ENCODE measurements around the gene FOXF1.

The FOXF1 gene

DNA sequence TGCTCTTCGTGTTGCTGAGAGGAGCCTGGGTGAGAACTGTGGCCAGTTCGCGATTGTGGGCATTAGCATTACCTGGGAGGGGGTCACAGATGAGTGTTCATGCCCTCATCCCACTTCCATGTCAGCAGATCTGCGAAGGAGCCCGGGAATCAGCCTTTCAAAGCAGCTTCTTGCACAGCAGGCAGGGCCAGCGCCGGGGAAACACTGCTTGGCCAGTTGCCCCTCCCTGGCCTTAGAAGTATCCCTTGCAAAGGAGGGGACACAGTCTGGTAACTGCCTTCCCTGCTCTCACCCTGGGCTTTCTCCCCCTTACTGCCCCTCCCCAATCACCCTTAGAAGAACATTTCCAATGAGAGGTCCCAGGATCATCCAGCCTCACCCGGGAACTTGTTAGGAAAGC lies 42.8 kb upstream of the FOXF1 start:
- no peaks in the 10 kb centered on the region for H3K36me3 ChIP-seq (ENCODE audit: insufficient read depth, low read length)
- H3K4me3 ChIP-seq (ENCODE audit: low read depth in 1 of 2, low read length in 2 of 2) = no peak overlapping the region
- no peaks in the 10 kb centered on the region for H3K4me1 ChIP-seq (ENCODE audit: insufficient read depth, low read length)
- H3K27me3 ChIP-seq (ENCODE audit: insufficient read depth, low read length, poor library complexity) = no peaks in the 10 kb centered on the region
- peaks cover 8% of the 10 kb centered on the region for H3K9me3 ChIP-seq (ENCODE audit: insufficient read depth, low read length, severe bottlenecking)
- TF ChIP-seq EZH2 (IDR thresholded peaks at IDR 0.05; ENCODE audit: borderline replicate concordance, low read depth, low read length, severe bottlenecking) = no peak
- TF ChIP-seq, protein P1, sequence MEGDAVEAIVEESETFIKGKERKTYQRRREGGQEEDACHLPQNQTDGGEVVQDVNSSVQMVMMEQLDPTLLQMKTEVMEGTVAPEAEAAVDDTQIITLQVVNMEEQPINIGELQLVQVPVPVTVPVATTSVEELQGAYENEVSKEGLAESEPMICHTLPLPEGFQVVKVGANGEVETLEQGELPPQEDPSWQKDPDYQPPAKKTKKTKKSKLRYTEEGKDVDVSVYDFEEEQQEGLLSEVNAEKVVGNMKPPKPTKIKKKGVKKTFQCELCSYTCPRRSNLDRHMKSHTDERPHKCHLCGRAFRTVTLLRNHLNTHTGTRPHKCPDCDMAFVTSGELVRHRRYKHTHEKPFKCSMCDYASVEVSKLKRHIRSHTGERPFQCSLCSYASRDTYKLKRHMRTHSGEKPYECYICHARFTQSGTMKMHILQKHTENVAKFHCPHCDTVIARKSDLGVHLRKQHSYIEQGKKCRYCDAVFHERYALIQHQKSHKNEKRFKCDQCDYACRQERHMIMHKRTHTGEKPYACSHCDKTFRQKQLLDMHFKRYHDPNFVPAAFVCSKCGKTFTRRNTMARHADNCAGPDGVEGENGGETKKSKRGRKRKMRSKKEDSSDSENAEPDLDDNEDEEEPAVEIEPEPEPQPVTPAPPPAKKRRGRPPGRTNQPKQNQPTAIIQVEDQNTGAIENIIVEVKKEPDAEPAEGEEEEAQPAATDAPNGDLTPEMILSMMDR (IDR thresholded peaks at IDR 0.05; ENCODE audit: borderline replicate concordance, extremely low read depth, low read length, poor library complexity, severe bottlenecking) = no peak
- no peak overlapping the region for H3K9ac ChIP-seq (ENCODE audit: low read depth, low read length)
- no peak overlapping the region for H2AFZ ChIP-seq (ENCODE audit: low read depth, low read length)
- no peak overlapping the region for H3K27ac ChIP-seq (ENCODE audit: low read length)
- DNase-seq (no peak), ATAC-seq (ENCODE audit: insufficient read depth, low read depth) (no peak)
- no peak overlapping the region for H3K4me2 ChIP-seq (ENCODE audit: insufficient read depth, low read length)
- H3K79me2 ChIP-seq (ENCODE audit: insufficient read depth, low read length) = no peaks in the 10 kb centered on the region
- no peaks in the 10 kb centered on the region; the same call in 1 of the 2 replicates for H4K20me1 ChIP-seq (ENCODE audit: insufficient read depth, low read length)

DNA sequence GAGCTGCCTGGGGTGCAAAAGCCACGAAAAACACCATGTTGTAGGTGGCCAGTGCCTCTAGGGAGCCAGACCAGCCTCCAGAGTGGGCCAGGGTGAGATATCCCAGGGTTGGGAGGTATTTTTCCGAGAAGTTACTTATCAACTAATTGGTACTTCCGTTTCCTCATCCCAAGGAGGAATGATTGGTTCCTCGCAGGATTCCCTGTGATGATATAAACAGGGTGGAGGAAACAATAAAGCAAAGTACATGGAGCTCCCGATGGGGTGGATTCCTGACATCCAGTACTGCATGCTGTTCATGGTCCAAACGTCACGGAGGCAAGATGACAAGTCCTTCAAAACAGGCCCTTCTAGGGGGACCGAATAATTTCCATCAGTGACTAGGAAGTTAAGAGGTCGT lies 39.4 kb upstream of the FOXF1 start:
- no peaks in the 10 kb centered on the region; the same call in 1 of the 2 replicates for H4K20me1 ChIP-seq (ENCODE audit: insufficient read depth, low read length)

DNA sequence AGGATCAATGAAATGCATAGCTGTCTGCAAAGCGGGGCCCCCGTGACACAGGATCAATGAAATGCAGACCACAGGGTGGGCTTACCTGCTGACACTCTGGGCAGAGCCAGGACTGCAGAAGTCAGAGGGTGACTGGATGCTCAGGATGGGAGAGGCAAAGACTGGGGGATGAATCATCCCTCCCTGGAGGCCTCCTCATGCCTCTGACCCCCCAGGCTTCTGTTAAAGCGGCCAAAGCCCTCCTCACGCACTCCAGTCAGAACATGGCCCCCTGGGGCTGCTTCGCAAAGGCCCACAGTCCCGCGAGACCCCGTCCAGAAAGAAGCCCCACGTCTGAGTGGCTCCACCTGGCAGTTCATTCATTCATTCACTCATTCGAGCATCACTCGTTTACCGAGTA lies 38.4 kb upstream of the FOXF1 start:
- DNase-seq (no peak), ATAC-seq (ENCODE audit: insufficient read depth, low read depth) (no peak)
- no peaks in the 10 kb centered on the region for H3K79me2 ChIP-seq (ENCODE audit: insufficient read depth, low read length)
- no peak overlapping the region for H3K9ac ChIP-seq (ENCODE audit: low read depth, low read length)
- no peak overlapping the region for H3K4me3 ChIP-seq (ENCODE audit: low read depth in 1 of 2, low read length in 2 of 2)
- no peaks in the 10 kb centered on the region for H3K4me1 ChIP-seq (ENCODE audit: insufficient read depth, low read length)
- H3K36me3 ChIP-seq (ENCODE audit: insufficient read depth, low read length) = no peaks in the 10 kb centered on the region
- H3K27me3 ChIP-seq (ENCODE audit: insufficient read depth, low read length, poor library complexity) = no peaks in the 10 kb centered on the region
- H4K20me1 ChIP-seq (ENCODE audit: insufficient read depth, low read length) = no peaks in the 10 kb centered on the region; the same call in 1 of the 2 replicates
- peaks cover 2% of the 10 kb centered on the region for H3K9me3 ChIP-seq (ENCODE audit: insufficient read depth, low read length, severe bottlenecking)
- H2AFZ ChIP-seq (ENCODE audit: low read depth, low read length) = no peak overlapping the region
- no peak overlapping the region for H3K27ac ChIP-seq (ENCODE audit: low read length)
- TF ChIP-seq, protein P1 (IDR thresholded peaks at IDR 0.05; ENCODE audit: borderline replicate concordance, extremely low read depth, low read length, poor library complexity, severe bottlenecking) = no peak
- no peak for TF ChIP-seq EZH2 (IDR thresholded peaks at IDR 0.05; ENCODE audit: borderline replicate concordance, low read depth, low read length, severe bottlenecking)
- no peak overlapping the region for H3K4me2 ChIP-seq (ENCODE audit: insufficient read depth, low read length)

More for the DNA sequence above, 39.4 kb upstream of the FOXF1 start:
- no peak for DNase-seq
- no peak overlapping the region for H3K4me3 ChIP-seq (ENCODE audit: low read depth in 1 of 2, low read length in 2 of 2)
- no peak overlapping the region for H2AFZ ChIP-seq (ENCODE audit: low read depth, low read length)
- no peak overlapping the region for H3K27ac ChIP-seq (ENCODE audit: low read length)
- peaks cover 2% of the 10 kb centered on the region for H3K9me3 ChIP-seq (ENCODE audit: insufficient read depth, low read length, severe bottlenecking)
- TF ChIP-seq, protein P1 (IDR thresholded peaks at IDR 0.05; ENCODE audit: borderline replicate concordance, extremely low read depth, low read length, poor library complexity, severe bottlenecking) = no peak
- no peak for TF ChIP-seq EZH2 (IDR thresholded peaks at IDR 0.05; ENCODE audit: borderline replicate concordance, low read depth, low read length, severe bottlenecking)
- H3K9ac ChIP-seq (ENCODE audit: low read depth, low read length) = no peak overlapping the region
- H3K36me3 ChIP-seq (ENCODE audit: insufficient read depth, low read length) = no peaks in the 10 kb centered on the region
- no peaks in the 10 kb centered on the region for H3K4me1 ChIP-seq (ENCODE audit: insufficient read depth, low read length)
- no peak overlapping the region for H3K4me2 ChIP-seq (ENCODE audit: insufficient read depth, low read length)
- no peaks in the 10 kb centered on the region for H3K79me2 ChIP-seq (ENCODE audit: insufficient read depth, low read length)
- ATAC-seq (ENCODE audit: insufficient read depth, low read depth) = no peak
- no peaks in the 10 kb centered on the region for H3K27me3 ChIP-seq (ENCODE audit: insufficient read depth, low read length, poor library complexity)

DNA sequence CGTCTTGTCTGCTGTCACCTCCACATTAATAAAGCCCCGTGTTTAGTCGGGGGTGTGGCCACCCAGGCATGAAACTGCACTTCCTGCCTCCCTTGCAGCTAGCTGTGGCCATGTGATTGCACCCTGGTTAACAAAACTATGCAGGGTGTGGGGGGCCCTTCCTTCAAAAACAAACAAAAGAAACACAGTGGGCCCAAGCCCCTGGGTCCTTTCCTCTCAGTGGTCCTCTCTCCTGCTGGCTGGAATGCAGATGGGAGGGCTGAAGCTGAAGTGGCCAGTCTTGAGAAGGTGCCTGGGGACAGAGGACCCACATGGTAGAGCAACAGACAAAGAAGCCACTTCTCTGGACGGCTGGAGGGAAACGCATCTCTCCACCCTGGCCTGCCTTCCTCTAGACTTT lies 38.0 kb upstream of the FOXF1 start:
- H3K27ac ChIP-seq (ENCODE audit: low read length) = no peak overlapping the region
- H3K4me2 ChIP-seq (ENCODE audit: insufficient read depth, low read length) = no peak overlapping the region
- H3K36me3 ChIP-seq (ENCODE audit: insufficient read depth, low read length) = no peaks in the 10 kb centered on the region
- DNase-seq = no peak
- no peak for TF ChIP-seq EZH2 (IDR thresholded peaks at IDR 0.05; ENCODE audit: borderline replicate concordance, low read depth, low read length, severe bottlenecking)
- TF ChIP-seq, protein P1 (IDR thresholded peaks at IDR 0.05; ENCODE audit: borderline replicate concordance, extremely low read depth, low read length, poor library complexity, severe bottlenecking) = no peak
- H3K79me2 ChIP-seq (ENCODE audit: insufficient read depth, low read length) = no peaks in the 10 kb centered on the region
- no peaks in the 10 kb centered on the region for H3K4me1 ChIP-seq (ENCODE audit: insufficient read depth, low read length)
- H3K9me3 ChIP-seq (ENCODE audit: insufficient read depth, low read length, severe bottlenecking) = peaks cover 2% of the 10 kb centered on the region
- ATAC-seq (ENCODE audit: insufficient read depth, low read depth) = no peak
- H3K27me3 ChIP-seq (ENCODE audit: insufficient read depth, low read length, poor library complexity) = no peaks in the 10 kb centered on the region
- no peak overlapping the region for H3K4me3 ChIP-seq (ENCODE audit: low read depth in 1 of 2, low read length in 2 of 2)
- H4K20me1 ChIP-seq (ENCODE audit: insufficient read depth, low read length) = no peaks in the 10 kb centered on the region; the same call in 1 of the 2 replicates
- no peak overlapping the region for H3K9ac ChIP-seq (ENCODE audit: low read depth, low read length)
- H2AFZ ChIP-seq (ENCODE audit: low read depth, low read length) = no peak overlapping the region
